ENCODE data around the gene TRIP4. TPM values are rescaled to one million over a fixed set of nuclear protein-coding genes. Genes with fewer than 3 reads are reported as not detected.

The TRIP4 gene
- total RNA-seq, result 5.5 and 7.7 TPM in 2 replicates

DNA sequence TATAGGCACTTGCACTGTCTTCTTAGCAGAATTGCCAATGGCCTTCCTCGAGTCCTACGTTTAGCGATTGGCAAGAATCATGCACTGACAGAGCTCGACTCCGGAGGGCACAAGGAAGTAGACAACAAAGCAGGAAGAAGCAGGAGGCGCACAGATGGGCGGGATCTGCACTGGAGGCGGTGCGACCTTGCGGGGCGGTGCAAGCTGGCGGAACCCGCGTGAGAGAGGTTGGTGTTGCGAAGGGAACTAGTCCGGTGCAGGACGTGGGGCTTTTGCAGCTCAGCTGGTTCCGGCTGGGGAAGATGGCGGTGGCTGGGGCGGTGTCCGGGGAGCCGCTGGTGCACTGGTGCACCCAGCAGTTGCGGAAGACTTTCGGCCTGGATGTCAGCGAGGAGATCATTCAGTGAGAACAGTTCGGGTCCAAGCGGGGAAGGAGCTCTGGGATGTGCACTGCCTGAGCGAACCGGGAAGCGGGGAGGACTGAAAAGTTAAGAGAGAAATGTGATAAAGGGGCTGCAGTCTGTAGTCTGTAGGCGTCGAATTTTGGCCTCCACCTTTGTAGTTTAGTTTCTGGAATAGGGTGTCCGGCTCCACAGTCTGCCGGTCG is at the start of gene TRIP4:
Gene TRIP4 (plus strand): TSS at position 275 of the 607 bp plus-strand sequence. CDS start 28 bp downstream, at position 303.

DNA sequence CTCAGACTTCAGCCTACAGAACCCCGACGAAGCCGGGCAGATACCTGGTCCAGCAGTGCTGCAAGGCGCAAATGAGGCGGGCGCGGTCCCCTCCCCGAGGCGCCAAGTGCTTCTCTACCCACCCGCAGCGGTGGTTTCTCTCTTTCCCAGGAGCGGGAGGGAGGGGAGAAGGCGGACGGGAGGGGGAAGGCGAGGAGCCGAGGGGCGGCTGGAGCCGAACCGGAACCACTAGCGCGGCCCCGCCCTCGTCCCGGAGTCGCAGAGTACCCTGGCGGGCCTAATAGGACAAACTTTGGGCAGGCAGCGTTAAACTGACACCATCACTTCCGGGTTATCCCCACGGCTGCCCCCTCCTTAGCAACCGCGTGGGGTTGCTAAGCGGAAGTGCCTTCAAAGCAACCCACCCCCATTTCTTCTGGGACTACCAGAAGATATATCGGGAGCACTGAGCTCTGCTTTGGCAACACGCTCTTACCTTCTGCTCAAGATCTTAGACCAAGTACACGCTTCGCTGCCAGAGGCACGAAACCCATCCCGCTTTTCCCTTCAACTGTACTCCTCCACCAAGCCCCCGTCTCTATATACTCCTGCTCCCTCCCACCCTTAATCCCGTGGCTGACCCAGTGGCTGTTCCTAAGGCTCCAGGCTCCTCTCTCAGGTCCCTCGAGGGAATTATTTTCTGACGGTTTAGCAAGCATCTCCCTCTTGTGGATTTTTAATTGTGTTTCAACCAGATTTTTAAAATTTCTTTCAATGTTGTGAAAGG is 31.5 kb upstream of the TRIP4 start, which contains the start of gene CSNK1G1:
Gene CSNK1G1 (minus strand): TSS at position 230 of the 766 bp plus-strand sequence. CDS start 55,674 bp downstream, outside the sequence.

DNA sequence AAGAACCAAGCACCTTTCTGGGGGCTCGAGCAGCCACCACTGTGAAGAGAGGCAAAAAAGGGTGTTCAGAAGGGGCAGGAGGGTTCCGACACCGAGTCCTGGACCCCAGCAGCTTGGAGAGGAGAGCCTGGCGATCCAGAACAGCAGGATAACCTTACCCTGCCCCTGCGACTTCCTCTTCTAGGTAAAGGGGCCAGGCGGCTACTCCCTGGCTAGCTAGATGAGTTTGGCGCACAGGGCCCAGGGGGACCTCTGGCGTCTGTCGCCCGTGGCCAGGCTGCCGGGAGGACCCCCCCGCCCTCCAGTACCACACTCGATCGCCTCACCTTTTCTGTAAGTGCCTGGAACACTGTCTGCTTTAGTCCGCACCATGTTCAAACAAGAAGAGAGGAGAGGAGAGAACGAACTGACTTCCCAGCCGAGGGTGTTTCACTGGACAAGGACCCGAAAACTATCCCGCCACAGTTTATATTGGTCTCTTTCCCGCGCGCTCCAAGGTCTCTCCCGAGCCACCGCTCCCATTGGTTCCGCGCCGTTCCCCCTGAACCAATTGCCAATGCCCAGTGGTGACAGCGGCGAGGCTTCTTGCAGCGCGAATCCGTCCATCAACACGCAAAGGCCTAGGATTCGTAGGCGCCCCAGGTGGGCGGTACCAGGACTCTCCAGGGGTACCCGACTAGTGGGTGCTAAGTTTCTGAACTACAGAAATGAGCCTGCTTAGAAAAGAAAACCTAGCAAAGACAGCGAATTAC is 6.5 kb upstream of the TRIP4 start, which contains the start of gene PCLAF:
Gene PCLAF (minus strand): TSS at position 442 of the 752 bp plus-strand sequence. CDS start 70 bp downstream, at position 372.

DNA sequence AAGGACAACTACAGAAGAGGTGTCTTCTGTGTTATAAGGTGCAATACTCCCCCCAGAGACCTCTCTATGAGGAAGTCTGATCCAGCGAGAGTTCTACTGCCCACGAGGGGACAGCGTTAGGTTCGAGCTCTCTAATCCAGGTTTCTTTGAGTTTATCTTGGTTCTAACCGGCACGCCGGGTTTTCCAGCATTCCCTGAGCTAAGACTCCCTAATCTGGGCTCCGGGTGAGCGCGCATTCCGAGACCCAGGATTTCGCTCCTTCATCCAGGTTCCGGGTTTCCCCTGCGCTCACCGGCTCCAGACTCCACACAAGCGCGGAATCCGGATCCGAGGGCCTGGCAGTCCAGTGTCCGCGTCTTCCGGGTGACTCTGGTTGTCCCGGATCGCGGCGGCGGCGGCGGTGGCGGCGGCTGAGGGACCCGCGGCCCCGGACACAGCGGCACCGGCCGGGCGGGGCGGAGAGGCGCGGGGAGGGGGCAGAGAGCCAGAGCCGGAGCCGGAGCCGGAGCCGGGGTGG is 72.6 kb downstream of the TRIP4 start, which contains the start of gene ZNF609:
Gene ZNF609 (plus strand): TSS at position 373 of the 518 bp plus-strand sequence. CDS start 38,842 bp downstream, outside the sequence.

Other genes with a start within 250 kb of the TRIP4 start
- gene SNX22, start 236.1 kb upstream of the TRIP4 start, total RNA-seq, result 0.09 and 0.12 TPM in 2 replicates
- 535 and 996 TPM in 2 replicates for gene PPIB, start 224.8 kb upstream of the TRIP4 start, total RNA-seq
- 11.0 and 11.2 TPM in 2 replicates for gene CSNK1G1, start 31.7 kb upstream of the TRIP4 start, total RNA-seq
- 0.23 and 3.5 TPM in 2 replicates for gene PCLAF, start 6.4 kb upstream of the TRIP4 start, total RNA-seq
- 11.2 and 12.8 TPM in 2 replicates for gene ZNF609, start 72.7 kb downstream of the TRIP4 start, total RNA-seq